GM12801 (cell line): ENCODE data around the gene CORO6.

Experiments
- TF ChIP-seq, protein P1 (sequence below): IDR thresholded peaks from one replicate; pipeline ENCODE4 v1.5.1; 2011; ENCODE audit warnings: control low read depth; ENCODE audit not compliant: insufficient read length; ENCODE audit errors: extremely low read depth

The CORO6 gene

DNA sequence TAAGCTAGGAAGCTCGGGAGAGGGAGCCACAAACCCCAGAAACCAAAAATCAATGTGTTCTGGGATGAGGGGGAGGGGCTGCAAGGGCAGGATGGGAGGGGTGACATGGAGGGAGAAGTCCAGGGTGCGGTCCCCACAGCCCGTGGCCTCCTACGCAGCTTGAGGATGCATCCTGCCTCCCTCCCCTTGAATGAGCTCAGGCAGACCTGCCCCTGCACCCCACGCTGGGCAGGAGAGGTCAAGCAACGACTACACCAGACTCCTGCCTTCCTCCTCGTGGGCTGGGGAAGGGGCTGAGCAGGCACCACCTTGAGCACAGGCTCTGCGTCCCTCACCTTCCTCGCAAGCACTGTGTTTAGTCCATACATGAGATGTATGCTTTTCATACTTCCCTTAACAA is 25.9 kb downstream of the CORO6 start:
- TF ChIP-seq, protein P1, sequence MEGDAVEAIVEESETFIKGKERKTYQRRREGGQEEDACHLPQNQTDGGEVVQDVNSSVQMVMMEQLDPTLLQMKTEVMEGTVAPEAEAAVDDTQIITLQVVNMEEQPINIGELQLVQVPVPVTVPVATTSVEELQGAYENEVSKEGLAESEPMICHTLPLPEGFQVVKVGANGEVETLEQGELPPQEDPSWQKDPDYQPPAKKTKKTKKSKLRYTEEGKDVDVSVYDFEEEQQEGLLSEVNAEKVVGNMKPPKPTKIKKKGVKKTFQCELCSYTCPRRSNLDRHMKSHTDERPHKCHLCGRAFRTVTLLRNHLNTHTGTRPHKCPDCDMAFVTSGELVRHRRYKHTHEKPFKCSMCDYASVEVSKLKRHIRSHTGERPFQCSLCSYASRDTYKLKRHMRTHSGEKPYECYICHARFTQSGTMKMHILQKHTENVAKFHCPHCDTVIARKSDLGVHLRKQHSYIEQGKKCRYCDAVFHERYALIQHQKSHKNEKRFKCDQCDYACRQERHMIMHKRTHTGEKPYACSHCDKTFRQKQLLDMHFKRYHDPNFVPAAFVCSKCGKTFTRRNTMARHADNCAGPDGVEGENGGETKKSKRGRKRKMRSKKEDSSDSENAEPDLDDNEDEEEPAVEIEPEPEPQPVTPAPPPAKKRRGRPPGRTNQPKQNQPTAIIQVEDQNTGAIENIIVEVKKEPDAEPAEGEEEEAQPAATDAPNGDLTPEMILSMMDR = no peak

DNA sequence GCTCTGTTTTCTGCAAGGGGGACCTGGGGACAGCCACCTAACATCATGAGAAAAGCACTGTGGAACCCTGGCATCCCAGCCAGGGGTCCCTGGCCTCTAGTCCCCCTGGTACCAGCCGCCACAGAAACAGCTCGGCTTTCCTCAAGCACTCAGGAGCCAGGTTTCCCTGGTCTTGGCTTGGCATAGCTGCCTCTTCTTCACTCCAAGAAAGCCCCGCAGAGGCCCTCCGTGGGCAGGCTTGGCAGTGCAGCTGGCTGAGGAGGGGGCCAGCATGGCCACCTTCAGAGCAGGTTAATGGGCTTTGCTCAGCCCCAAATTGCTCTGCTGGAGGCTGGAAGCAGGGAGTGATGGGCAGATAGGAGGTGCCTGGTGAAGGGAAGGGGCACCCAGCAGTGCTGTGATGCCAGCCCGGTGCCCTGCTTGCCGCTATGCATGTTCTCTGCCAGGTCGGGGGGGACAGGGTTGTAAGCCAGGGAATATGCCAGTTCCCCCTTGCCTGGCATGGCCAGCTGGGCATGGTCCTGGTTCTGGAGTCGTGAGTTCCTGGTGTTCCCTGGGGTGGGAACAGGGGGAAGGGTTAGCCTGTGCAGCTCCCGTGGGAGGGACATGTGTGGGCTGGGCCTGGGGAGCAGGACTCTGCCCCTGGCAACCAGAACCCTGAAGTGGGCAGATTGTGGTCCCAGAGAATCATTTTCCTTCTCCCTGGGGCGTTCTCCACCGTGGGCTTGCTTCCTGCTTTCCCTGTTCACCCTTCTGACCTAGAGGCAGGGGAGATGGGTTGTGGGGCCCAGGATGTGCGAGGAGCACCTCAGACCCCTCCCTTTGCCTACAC is 26.6 kb downstream of the CORO6 start:
- TF ChIP-seq, protein P1 = no peak

DNA sequence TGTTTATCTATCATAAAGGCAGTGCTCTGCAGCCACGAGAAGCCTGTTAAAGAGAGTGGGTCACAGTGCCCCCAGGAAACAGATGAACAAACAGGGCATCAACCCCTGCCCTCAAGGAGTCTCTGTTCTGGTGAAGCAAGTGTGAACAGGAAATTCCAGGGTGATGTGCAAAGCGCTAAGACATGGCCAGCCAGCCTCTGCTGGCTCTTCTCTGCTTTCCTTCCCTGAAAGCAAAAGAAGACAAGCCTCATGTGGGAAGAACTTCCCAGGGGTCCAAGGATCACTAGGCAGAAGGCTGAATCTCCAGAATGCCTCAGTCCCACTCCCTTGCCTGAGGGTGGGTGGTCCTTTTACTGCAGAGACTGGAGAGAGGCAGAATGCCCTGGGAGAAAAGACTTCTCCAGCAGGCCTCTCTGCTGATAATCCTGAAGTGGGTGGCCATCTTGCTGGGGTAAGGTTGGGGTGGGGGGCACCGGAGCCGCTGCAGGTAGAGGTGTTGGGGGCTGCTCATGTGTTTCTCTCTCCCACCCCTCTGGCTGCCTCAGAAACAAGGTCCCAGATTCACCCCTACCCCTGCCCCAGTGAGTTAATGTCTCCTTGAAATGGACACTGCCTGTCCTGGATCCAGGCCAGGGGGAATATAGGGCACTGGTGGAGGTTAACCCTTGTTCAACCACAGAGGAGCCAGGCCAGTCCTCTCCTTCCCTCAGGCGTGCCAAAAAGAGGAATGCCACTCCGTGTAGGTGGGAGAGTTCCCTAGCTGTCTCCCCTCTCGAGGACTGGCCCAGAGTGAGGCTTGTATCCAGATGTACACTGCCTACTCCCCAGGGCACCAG is 27.4 kb downstream of the CORO6 start:
- TF ChIP-seq, protein P1 = no peak

DNA sequence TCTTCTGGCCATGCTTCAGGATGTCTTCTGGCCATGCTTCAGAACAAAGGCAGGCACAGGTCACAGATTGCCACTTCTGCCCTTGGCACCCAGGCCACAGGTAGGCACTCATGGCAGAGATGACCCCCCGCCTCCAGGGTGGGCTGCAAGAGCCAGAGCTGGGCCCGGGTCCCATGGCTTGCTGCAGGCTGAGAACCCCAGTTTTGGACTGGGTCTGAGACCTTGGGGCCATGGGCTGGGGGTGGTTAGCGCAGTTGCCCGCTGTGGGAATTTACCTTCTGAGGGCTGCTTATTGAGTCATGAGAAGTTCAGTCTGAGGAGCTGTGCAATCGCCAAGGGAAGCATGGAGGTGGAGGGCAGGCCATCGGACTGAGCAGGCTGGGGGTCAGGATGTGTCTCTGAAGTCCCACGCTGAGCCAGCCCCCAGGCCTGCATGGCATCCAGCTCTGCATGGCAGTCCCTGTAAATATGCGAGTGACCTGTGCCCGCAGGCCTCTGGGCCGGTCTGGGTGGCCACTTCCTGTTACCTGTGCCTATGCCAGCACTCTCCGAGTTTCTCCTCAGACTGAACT is 28.1 kb downstream of the CORO6 start:
- TF ChIP-seq, protein P1 = no peak

DNA sequence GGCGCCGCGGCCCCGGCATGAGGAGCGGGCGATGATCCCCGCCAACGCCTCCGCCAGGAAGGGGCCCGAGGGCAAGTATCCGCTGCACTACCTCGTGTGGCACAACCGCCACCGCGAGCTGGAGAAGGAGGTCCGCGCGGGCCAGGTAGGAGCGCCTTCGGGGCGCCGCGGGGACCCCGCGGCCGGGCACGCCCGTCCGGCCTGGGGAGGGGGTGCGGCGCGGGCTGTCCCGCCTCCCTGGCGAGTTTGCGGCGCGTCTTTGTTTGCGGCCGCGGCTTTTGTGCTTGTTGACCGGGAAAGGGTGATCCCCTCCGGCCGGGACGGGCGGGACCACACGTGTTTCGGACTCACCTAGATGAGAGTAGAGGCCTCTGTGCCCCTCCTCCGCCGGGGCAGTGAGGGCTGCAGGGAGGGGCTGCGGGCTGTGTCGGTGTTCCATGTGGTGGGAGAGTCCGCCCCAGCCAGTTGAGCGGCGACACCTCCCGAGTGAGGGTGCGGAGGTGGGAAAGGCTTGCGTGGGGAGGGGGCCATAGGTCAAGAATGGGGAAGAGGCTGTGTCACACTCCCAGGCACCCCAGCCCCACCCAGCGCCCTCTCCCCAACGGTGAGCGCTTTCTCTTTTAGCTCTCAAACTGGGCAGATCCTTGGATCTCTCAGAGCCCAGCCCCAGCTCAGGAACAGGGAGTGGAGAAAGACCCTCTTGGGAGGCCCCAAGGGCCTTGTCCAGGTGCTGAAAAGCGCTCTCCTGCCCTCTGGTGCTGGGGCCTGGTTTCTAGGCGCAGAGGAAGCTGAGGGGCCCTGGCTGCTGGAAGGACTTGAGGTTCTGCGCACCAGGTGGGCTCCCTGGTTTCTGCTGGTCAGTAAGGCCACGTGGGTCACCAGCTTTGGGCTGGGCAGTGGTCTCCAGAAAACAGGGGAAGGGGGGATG is 28.9 kb downstream of the CORO6 start:
- TF ChIP-seq, protein P1 = no peak

DNA sequence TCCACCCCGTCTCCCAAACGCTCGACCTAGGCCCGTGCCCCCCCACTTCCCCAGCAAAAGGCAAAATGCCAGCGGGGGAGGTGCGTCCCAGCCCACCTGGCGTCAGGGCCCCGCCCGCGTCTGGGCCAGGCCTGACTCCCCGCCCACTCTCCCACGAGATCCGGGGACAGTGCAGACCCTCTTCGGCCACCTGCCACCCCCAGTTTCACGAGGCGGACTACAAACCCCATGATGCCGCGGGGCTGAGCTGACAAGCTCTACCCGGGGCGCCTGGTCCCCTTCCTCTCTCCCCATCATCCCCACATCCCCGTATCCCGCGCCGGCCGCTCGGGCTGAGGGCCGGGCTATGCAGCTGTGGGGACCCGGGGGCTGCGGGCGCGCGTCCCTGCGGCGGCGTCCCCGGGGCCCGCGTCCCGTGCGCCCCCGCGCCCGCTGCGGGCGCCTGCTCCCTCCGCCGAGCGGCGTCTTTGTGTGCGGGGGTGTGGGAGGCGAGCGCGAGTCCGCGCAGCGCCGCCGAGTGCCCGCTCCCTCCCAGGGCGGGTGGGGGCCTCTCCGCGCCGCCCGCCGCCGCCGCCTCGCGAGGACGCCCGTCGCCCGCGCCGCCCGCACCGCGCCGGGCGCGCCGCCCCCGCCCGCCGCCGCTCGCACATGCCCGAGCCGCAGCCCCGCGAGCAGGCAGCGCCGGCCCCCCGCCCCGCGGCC is 29.7 kb downstream of the CORO6 start, which contains the start of gene ANKRD13B:
Gene ANKRD13B, plus strand, starts transcription at position 283 of the 702 bp plus-strand sequence. CDS start 490 bp downstream, outside the sequence.
- TF ChIP-seq, protein P1 = no peak
